ENCODE measurements around the gene APOBEC3G. TPM values are rescaled to one million over a fixed set of nuclear protein-coding genes. Genes with fewer than 3 reads are reported as not detected.
"Not testable (repeated sequence)": the region's sequence is repeated elsewhere in the genome, so short reads cannot be mapped to it uniquely, and the experiment has no call there.

APOBEC3G gene
- polyA plus RNA-seq, 1 of the 3 experiments (the other 2 are of a cell fraction) = not detected

DNA sequence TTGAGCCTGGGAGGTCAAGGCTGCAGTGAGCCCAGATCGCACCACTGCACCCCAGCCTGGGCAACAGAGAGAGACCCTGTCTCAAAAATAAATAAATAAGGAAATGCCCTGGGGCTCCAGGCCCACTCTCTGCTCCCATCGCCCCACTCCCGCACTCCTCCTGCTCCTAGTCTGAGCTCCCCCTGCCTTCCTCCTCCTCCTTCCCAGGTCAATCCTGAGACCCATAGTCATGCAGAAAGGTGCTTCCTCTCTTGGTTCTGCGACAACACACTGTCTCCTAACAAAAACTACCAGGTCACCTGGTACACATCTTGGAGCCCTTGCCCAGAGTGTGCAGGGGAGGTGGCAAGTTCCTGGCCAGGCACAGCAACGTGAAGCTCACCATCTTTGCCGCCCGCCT, 6.9 kb upstream of the APOBEC3G start:
- CTCF ChIA-PET = no interaction called here
- 83% methylated on average over 3 of the region's 7 CpGs for WGBS (ENCODE audit: low lambda C conversion rate)
- no peaks in the 10 kb centered on the region for H3K36me3 ChIP-seq (replicated peaks in 1 of 2; ENCODE audit: control insufficient read depth in 1 of 2, insufficient read depth in 2 of 2, low read length in 1 of 2)

DNA sequence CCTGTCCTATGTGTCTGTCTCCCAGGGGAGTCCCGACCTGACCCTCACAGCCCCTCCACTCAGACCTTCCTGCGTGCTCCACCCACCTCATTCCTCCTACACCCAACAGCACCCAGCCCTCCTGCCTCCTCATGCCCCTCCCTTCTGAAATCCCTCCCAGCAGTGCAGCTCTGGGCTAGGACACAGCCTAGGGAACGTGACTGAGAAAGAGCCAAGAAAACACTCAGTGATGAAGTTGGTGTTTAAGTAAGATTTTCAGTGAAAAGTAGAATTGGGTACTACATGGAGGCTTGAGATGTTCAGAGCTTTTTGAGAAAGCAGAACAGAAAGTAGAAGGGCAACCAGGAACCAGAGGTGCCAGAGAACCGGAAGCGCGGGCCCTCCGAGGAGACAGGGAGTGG, 4.5 kb upstream of the APOBEC3G start:
- 67% methylated on average over 6 of the region's 7 CpGs for WGBS (ENCODE audit: low lambda C conversion rate)

More for the DNA sequence above, 6.9 kb upstream of the APOBEC3G start:
- Histone ChIP-seq H3K27ac (ENCODE audit: low read depth in 2 of 2, low read length in 1 of 2) (no peak overlapping the region), H3K4me3 (ENCODE audit: low read depth in 2 of 2, low read length in 1 of 2) (no peak overlapping the region), H3K4me1 (ENCODE audit: control insufficient read depth in 1 of 2, insufficient read depth in 2 of 2, low read depth in 1 of 2, low read length in 1 of 2) (no peaks in the 10 kb centered on the region), H3K27me3 (ENCODE audit: insufficient read depth) (no peaks in the 10 kb centered on the region), H3K9ac (no peak overlapping the region), H4K20me1 (ENCODE audit: insufficient read depth) (no peaks in the 10 kb centered on the region), H3F3A (replicated peaks; ENCODE audit: insufficient read depth) (no peaks in the 10 kb centered on the region), H3K9me3 (no peaks in the 10 kb centered on the region), H3K4me2 (no peak overlapping the region), H3K9me2 (no peaks in the 10 kb centered on the region), H3K79me2 (ENCODE audit: insufficient read depth) (no peaks in the 10 kb centered on the region), H2AFZ (ENCODE audit: low read depth) (no peak overlapping the region)
- POLR2A ChIA-PET = no interaction called here
- no peak for DNase-seq
- TF ChIP-seq, protein P1, sequence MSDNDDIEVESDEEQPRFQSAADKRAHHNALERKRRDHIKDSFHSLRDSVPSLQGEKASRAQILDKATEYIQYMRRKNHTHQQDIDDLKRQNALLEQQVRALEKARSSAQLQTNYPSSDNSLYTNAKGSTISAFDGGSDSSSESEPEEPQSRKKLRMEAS (IDR thresholded peaks at IDR 0.05; ENCODE audit: low read depth) = no peak
- no peak for TF ChIP-seq RAD21 (IDR thresholded peaks at IDR 0.05; ENCODE audit: low read length)
- TF ChIP-seq TEAD4 (IDR thresholded peaks at IDR 0.05; ENCODE audit: borderline replicate concordance, insufficient read depth) = no peak
- TF ChIP-seq JUND (IDR thresholded peaks at IDR 0.05) = no peak
- TF ChIP-seq, protein P2, sequence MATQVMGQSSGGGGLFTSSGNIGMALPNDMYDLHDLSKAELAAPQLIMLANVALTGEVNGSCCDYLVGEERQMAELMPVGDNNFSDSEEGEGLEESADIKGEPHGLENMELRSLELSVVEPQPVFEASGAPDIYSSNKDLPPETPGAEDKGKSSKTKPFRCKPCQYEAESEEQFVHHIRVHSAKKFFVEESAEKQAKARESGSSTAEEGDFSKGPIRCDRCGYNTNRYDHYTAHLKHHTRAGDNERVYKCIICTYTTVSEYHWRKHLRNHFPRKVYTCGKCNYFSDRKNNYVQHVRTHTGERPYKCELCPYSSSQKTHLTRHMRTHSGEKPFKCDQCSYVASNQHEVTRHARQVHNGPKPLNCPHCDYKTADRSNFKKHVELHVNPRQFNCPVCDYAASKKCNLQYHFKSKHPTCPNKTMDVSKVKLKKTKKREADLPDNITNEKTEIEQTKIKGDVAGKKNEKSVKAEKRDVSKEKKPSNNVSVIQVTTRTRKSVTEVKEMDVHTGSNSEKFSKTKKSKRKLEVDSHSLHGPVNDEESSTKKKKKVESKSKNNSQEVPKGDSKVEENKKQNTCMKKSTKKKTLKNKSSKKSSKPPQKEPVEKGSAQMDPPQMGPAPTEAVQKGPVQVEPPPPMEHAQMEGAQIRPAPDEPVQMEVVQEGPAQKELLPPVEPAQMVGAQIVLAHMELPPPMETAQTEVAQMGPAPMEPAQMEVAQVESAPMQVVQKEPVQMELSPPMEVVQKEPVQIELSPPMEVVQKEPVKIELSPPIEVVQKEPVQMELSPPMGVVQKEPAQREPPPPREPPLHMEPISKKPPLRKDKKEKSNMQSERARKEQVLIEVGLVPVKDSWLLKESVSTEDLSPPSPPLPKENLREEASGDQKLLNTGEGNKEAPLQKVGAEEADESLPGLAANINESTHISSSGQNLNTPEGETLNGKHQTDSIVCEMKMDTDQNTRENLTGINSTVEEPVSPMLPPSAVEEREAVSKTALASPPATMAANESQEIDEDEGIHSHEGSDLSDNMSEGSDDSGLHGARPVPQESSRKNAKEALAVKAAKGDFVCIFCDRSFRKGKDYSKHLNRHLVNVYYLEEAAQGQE (IDR thresholded peaks at IDR 0.05; ENCODE audit: low read depth, low read length) = no peak
- no peak for TF ChIP-seq MEF2A (IDR thresholded peaks at IDR 0.05; ENCODE audit: borderline replicate concordance, low read depth)
- no peak for TF ChIP-seq RFX5 (IDR thresholded peaks at IDR 0.05; ENCODE audit: low read length)
- TF ChIP-seq ELF1 (IDR thresholded peaks at IDR 0.05) = no peak
- TF ChIP-seq, protein P3, sequence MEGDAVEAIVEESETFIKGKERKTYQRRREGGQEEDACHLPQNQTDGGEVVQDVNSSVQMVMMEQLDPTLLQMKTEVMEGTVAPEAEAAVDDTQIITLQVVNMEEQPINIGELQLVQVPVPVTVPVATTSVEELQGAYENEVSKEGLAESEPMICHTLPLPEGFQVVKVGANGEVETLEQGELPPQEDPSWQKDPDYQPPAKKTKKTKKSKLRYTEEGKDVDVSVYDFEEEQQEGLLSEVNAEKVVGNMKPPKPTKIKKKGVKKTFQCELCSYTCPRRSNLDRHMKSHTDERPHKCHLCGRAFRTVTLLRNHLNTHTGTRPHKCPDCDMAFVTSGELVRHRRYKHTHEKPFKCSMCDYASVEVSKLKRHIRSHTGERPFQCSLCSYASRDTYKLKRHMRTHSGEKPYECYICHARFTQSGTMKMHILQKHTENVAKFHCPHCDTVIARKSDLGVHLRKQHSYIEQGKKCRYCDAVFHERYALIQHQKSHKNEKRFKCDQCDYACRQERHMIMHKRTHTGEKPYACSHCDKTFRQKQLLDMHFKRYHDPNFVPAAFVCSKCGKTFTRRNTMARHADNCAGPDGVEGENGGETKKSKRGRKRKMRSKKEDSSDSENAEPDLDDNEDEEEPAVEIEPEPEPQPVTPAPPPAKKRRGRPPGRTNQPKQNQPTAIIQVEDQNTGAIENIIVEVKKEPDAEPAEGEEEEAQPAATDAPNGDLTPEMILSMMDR (IDR thresholded peaks at IDR 0.05) = no peak
- no peak for TF ChIP-seq NRF1 (IDR thresholded peaks at IDR 0.05; ENCODE audit: low read depth, low read length)
- no peak for TF ChIP-seq CHD2 (IDR thresholded peaks at IDR 0.05; ENCODE audit: low read length, partially characterized antibody)
- TF ChIP-seq EZH2phosphoT487 (IDR thresholded peaks at IDR 0.05; ENCODE audit: borderline replicate concordance, low read depth) = no peak
- TF ChIP-seq, protein P4, sequence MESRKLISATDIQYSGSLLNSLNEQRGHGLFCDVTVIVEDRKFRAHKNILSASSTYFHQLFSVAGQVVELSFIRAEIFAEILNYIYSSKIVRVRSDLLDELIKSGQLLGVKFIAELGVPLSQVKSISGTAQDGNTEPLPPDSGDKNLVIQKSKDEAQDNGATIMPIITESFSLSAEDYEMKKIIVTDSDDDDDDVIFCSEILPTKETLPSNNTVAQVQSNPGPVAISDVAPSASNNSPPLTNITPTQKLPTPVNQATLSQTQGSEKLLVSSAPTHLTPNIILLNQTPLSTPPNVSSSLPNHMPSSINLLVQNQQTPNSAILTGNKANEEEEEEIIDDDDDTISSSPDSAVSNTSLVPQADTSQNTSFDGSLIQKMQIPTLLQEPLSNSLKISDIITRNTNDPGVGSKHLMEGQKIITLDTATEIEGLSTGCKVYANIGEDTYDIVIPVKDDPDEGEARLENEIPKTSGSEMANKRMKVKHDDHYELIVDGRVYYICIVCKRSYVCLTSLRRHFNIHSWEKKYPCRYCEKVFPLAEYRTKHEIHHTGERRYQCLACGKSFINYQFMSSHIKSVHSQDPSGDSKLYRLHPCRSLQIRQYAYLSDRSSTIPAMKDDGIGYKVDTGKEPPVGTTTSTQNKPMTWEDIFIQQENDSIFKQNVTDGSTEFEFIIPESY (IDR thresholded peaks at IDR 0.05; ENCODE audit: borderline replicate concordance, low read depth) = no peak
- TF ChIP-seq FOXM1 (IDR thresholded peaks at IDR 0.05; ENCODE audit: low read depth) = no peak
- TF ChIP-seq POLR2AphosphoS5 (IDR thresholded peaks at IDR 0.05; ENCODE audit: low read depth, low read length) = no peak
- TF ChIP-seq, protein P5, sequence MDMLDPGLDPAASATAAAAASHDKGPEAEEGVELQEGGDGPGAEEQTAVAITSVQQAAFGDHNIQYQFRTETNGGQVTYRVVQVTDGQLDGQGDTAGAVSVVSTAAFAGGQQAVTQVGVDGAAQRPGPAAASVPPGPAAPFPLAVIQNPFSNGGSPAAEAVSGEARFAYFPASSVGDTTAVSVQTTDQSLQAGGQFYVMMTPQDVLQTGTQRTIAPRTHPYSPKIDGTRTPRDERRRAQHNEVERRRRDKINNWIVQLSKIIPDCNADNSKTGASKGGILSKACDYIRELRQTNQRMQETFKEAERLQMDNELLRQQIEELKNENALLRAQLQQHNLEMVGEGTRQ (IDR thresholded peaks at IDR 0.05; ENCODE audit: borderline replicate concordance, low read depth, low read length) = no peak
- no peak for TF ChIP-seq FOXJ3 (CRISPR knock-in tag; IDR thresholded peaks at IDR 0.05)
- TF ChIP-seq GATA2 (CRISPR knock-in tag; IDR thresholded peaks at IDR 0.05) = no peak
- no peak for TF ChIP-seq TCF12 (IDR thresholded peaks at IDR 0.05)

More for the DNA sequence above, 4.5 kb upstream of the APOBEC3G start:
- H3F3A ChIP-seq (replicated peaks; ENCODE audit: insufficient read depth); H2AFZ ChIP-seq (ENCODE audit: low read depth); CTCF ChIA-PET; H3K9me3 ChIP-seq; DNase-seq; H3K27ac ChIP-seq (ENCODE audit: low read depth in 2 of 2, low read length in 1 of 2); H3K9me2 ChIP-seq; H3K36me3 ChIP-seq (replicated peaks in 1 of 2; ENCODE audit: control insufficient read depth in 1 of 2, insufficient read depth in 2 of 2, low read length in 1 of 2); H3K4me2 ChIP-seq; H4K20me1 ChIP-seq (ENCODE audit: insufficient read depth); H3K27me3 ChIP-seq (ENCODE audit: insufficient read depth); H3K4me3 ChIP-seq (ENCODE audit: low read depth in 2 of 2, low read length in 1 of 2); H3K9ac ChIP-seq; H3K4me1 ChIP-seq (ENCODE audit: control insufficient read depth in 1 of 2, insufficient read depth in 2 of 2, low read depth in 1 of 2, low read length in 1 of 2); POLR2A ChIA-PET; H3K79me2 ChIP-seq (ENCODE audit: insufficient read depth): not testable (repeated sequence)

All from SK-N-SH (cell line).